Activated naive CD8-positive, alpha-beta T cell treated with anti-CD3 and anti-CD28 coated beads for 36 hours (primary cell): Measurements from ENCODE around the gene SERINC4. TPM values are rescaled to one million over a fixed set of nuclear protein-coding genes. Genes with fewer than 3 reads are reported as not detected.
"Not testable (repeated sequence)": the region's sequence is repeated elsewhere in the genome, so short reads cannot be mapped to it uniquely, and the experiment has no call there.

Source experiments
- DNase-seq: peaks from one replicate; pipeline ENCODE4 v3.0.0; 2021
- H3K27ac Mint-ChIP-seq: one replicate; pipeline ENCODE4 v1.8.0; 2022; ENCODE audit warnings: mild to moderate bottlenecking, moderate library complexity, mixed read lengths
- H3K27me3 Mint-ChIP-seq: one replicate; pipeline ENCODE4 v1.8.0; 2022; ENCODE audit warnings: mild to moderate bottlenecking, mixed read lengths
- H3K36me3 Mint-ChIP-seq: one replicate; pipeline ENCODE4 v1.8.0; 2021; ENCODE audit warnings: mild to moderate bottlenecking, mixed read lengths
- H3K4me1 Mint-ChIP-seq: one replicate; pipeline ENCODE4 v1.8.0; 2021; ENCODE audit warnings: mixed read lengths
- H3K4me3 Mint-ChIP-seq: one replicate; pipeline ENCODE4 v1.8.0; 2022; ENCODE audit warnings: mild to moderate bottlenecking, moderate library complexity, mixed read lengths
- H3K9me3 Mint-ChIP-seq: one replicate; pipeline ENCODE4 v1.8.0; 2022; ENCODE audit warnings: mixed read lengths
- total RNA-seq, 2 experiments: library from RNA; stranded (reverse); gene quantifications; one replicate each; pipeline ENCODE4 v1.2.3, GENCODE V29; 2021

Gene SERINC4
- under 1 TPM; 0.08 to 0.14 TPM for total RNA-seq

- no peaks in the 10 kb centered on the region for H3K27me3 Mint-ChIP-seq
- peaks cover 3% of the 10 kb centered on the region for H3K9me3 Mint-ChIP-seq
- peak within 1 kb of the TSS; percentile 97 for H3K4me3 Mint-ChIP-seq
- H3K4me1 Mint-ChIP-seq, result peaks cover 45% of the 10 kb centered on the region
- H3K36me3 Mint-ChIP-seq, result peaks cover 48% of the 10 kb centered on the region
- peak within 1 kb of the TSS; percentile 96 for H3K27ac Mint-ChIP-seq
- DNase-seq, result no peak
Observed at GRCh38 chr15:43799945-43800285, at the start of gene SERINC4. Gene SERINC4 (minus strand): TSS chr15:43800220. CDS start chr15:43799986, 234 bp downstream.

DNA sequence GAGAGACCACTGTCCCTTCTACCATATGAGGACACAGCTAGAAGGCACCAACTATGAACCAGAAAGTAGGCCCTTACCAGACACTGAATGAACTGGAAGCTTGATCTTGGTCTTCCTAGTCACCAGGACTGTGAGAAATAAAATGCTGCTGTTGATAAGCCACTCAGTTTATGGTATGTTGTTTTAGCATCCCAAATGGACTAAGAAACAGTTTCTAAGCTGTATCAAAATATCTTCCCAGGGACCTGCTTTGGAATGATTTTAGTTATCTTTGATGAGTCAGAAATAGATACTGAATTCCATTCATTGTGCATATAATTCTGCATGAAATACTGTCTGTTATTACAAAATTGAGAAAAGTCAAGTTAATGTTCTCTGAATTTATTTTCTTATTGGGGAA lies 45.4 kb upstream of the SERINC4 start:
- no peak for DNase-seq
- Mint-ChIP-seq H3K27me3 (no peaks in the 10 kb centered on the region), H3K36me3 (peaks cover 27% of the 10 kb centered on the region), H3K4me3 (no peak overlapping the region), H3K9me3 (no peaks in the 10 kb centered on the region), H3K27ac (no peak overlapping the region), H3K4me1 (no peaks in the 10 kb centered on the region)

- H3K36me3 Mint-ChIP-seq, result peaks cover 51% of the 10 kb centered on the region
- not testable (repeated sequence) for H3K27me3 Mint-ChIP-seq, H3K4me3 Mint-ChIP-seq, H3K9me3 Mint-ChIP-seq, DNase-seq, H3K27ac Mint-ChIP-seq
- peaks cover 22% of the 10 kb centered on the region for H3K4me1 Mint-ChIP-seq
Observed at GRCh38 chr15:43832485-43832884, 32.5 kb upstream of the SERINC4 start.

DNA sequence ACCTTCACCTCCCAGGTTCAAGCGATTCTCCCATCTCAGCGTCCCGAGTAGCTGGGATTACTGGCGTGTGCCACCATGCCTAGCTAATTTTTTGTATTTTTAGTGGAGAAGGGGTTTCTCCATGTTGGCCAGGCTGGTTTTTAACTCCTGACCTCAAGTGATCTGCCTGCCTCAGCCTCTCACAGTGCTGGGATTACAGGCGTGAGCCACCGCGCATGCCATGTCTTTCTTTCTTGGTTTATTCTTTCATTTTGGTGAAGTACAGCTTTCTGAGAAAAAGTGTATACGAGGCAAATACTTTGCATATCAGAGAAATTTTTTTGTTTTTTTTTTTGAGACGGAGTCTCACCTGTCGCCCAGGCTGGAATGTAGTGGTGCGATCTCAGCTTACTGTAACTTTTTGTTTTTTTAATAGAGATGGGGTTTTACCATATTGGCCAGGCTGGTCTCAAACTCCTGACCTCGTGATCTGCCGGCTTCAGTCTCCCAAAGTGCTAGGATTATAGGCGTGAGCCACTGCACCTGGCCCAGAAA lies 31.6 kb upstream of the SERINC4 start:
- H3K27ac Mint-ChIP-seq, H3K4me3 Mint-ChIP-seq: not testable (repeated sequence)
- H3K36me3 Mint-ChIP-seq, result peaks cover 55% of the 10 kb centered on the region

DNA sequence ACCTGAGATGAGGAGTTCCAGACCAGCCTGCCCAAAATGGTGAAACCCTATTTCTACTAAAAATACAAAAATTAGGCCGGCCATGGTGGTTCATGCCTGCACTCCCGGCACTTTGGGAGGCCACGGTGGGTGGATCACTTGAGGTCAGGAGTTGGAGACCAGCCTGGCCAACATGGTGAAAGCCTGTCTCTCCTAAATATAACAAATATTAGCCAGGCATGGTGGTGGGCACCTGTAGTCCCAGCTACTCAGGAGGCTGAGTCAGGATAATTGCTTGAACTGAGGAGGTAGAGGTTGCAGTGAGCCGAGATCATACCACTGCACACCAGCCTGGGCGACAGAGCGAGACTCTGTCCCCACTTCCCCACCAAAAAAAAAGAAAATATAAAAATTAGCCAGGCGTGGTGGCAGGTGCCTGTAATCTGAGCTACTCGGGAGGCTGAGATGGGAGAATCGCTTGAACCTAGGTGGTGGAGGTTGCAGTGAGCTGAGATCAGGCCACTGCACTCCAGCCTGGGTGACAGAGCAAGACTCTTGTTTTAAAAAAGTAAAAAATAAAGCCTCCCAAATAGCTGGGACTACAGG lies 30.8 kb upstream of the SERINC4 start:
- H3K9me3 Mint-ChIP-seq, H3K4me3 Mint-ChIP-seq, H3K27me3 Mint-ChIP-seq, H3K27ac Mint-ChIP-seq, DNase-seq: not testable (repeated sequence)
- peaks cover 59% of the 10 kb centered on the region for H3K36me3 Mint-ChIP-seq
- peaks cover 28% of the 10 kb centered on the region for H3K4me1 Mint-ChIP-seq

More for the DNA sequence above, 31.6 kb upstream of the SERINC4 start:
- peaks cover 24% of the 10 kb centered on the region for H3K4me1 Mint-ChIP-seq
- DNase-seq, H3K27me3 Mint-ChIP-seq, H3K9me3 Mint-ChIP-seq: not testable (repeated sequence)

GRCh38 chr15:43829951-43830540 lies 30.0 kb upstream of the SERINC4 start:
- H3K9me3 Mint-ChIP-seq, DNase-seq, H3K27ac Mint-ChIP-seq, H3K27me3 Mint-ChIP-seq, H3K4me3 Mint-ChIP-seq: not testable (repeated sequence)
- Mint-ChIP-seq H3K36me3 (peaks cover 56% of the 10 kb centered on the region), H3K4me1 (peaks cover 32% of the 10 kb centered on the region)

GRCh38 chr15:43828061-43828657 lies 28.1 kb upstream of the SERINC4 start:
- peaks cover 61% of the 10 kb centered on the region for H3K36me3 Mint-ChIP-seq

DNA sequence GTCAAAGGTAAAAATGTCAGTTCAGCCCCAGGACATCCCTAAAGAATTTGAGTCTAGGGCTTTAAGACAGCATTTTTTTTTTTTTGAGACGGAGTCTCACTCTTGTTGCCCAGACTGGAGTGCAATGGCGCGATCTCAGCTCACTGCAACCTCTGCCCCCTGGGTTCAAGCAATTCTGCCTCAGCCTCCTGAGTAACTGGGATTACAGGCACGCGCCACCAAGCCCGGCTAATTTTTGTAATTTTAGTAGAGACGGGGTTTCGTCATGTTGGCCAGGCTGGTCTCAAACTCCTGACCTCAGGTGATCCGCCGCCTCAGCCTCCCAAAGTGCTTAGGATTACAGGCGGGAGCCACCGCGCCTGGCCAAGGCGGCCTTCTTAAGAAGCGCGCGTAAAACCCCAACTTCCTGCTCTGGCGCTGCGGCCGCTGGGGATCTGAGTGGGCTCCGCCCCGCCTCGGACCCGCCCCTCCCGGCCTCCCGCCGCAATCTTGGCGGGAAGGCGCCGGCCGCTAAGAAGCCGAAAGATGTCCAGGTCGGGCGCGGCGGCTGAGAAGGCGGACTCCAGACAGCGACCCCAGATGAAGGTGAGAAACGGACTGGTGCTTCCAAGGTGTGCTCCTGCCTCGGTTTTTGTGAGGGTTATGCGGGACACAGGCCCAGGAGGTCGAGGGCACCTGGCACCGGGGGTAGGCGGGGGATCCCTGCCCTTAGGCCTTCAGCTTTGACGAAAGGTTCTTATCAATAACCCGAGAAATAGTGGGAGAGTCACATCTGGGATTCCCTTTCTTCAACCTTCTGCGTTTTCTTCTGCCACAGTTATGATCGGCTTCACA lies 26.7 kb upstream of the SERINC4 start, which contains the start of gene WDR76:
Gene WDR76, plus strand, starts transcription at position 495 of the 834 bp plus-strand sequence. Its CDS starts 31 bp downstream, at position 526.
- H3K9me3 Mint-ChIP-seq, result peaks cover 3% of the 10 kb centered on the region
- H3K4me1 Mint-ChIP-seq, result peaks cover 44% of the 10 kb centered on the region
- H3K27ac Mint-ChIP-seq, result peak within 1 kb of the TSS; percentile 96
- peak within 1 kb of the TSS; percentile 88 for H3K4me3 Mint-ChIP-seq
- DNase-seq, result peak; percentile 87
- peaks cover 55% of the 10 kb centered on the region for H3K36me3 Mint-ChIP-seq
- H3K27me3 Mint-ChIP-seq, result no peaks in the 10 kb centered on the region

More at GRCh38 chr15:43828061-43828657, 28.1 kb upstream of the SERINC4 start:
- peak; percentile 24 for DNase-seq
- H3K27me3 Mint-ChIP-seq, result no peaks in the 10 kb centered on the region
- peak overlapping the region; percentile 96 for H3K27ac Mint-ChIP-seq
- peaks cover 3% of the 10 kb centered on the region for H3K9me3 Mint-ChIP-seq
- peaks cover 40% of the 10 kb centered on the region for H3K4me1 Mint-ChIP-seq
- H3K4me3 Mint-ChIP-seq, result peak overlapping the region; percentile 88

GRCh38 chr15:43826029-43826507 lies 26.0 kb upstream of the SERINC4 start:
- Mint-ChIP-seq H3K9me3 (peaks cover 3% of the 10 kb centered on the region), H3K27me3 (no peaks in the 10 kb centered on the region)

GRCh38 chr15:43825305-43825704 lies 25.3 kb upstream of the SERINC4 start:
- Mint-ChIP-seq H3K4me1 (peaks cover 50% of the 10 kb centered on the region), H3K27ac (peak overlapping the region; percentile 98), H3K4me3 (peak overlapping the region; percentile 22), H3K36me3 (peaks cover 52% of the 10 kb centered on the region)
- H3K9me3 Mint-ChIP-seq, H3K27me3 Mint-ChIP-seq, DNase-seq: not testable (repeated sequence)

More at GRCh38 chr15:43826029-43826507, 26.0 kb upstream of the SERINC4 start:
- peak overlapping the region; percentile 96 for H3K27ac Mint-ChIP-seq
- DNase-seq, result no peak
- peaks cover 53% of the 10 kb centered on the region for H3K36me3 Mint-ChIP-seq
- H3K4me3 Mint-ChIP-seq, result peak overlapping the region; percentile 88
- H3K4me1 Mint-ChIP-seq, result peaks cover 48% of the 10 kb centered on the region

DNA sequence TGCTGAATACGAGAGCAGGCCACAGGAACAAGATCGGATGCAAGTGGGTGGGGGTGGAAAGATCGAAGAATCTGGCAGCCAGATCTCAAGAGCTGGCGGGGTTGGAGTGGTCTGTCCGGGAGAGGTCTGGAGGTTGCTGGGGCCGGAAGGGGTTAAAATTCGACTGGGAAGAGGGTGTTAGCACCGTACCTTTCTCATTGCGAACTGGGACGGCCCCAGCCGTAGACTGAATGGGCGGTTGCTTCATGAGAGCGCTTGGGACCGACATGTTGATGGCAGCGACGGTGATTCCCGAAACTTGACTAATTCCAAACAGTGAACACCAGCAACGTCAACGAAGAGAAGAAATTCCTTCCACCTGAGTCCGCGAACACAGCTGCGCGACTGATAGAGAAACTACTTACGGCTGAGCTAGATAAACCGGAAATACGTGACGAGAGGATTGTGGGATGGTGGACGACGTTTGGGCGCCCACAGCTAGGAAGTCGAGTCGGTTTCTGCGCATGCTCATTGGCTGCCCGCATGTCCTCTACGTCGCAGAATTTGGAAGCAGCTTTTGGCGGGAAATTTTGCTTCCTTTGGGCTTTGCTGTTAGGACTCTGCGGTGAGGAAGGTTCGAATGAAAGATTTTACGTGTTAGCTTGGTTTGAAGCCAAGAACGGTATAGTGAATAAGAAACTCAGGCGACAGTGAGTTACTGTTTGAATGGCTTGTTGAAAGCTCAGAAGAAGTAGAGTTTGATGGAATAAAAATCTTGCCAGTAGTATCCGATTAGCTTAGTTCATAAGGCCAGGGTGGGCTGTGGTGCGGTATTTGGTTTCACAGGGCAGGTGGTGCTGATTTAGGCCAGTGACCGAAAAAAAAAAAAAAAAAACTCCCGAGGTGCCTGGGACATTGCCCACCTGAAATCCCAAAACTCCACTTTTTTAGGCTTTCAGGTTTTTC lies 24.6 kb upstream of the SERINC4 start, which contains the start of gene MFAP1:
Gene MFAP1, minus strand, starts transcription at position 389 of the 945 bp plus-strand sequence. Its CDS starts 121 bp downstream, at position 268.
- H3K4me1 Mint-ChIP-seq, result peaks cover 47% of the 10 kb centered on the region
- peak; percentile 88 for DNase-seq
- peaks cover 3% of the 10 kb centered on the region for H3K9me3 Mint-ChIP-seq

GRCh38 chr15:43821505-43821904 lies 21.5 kb upstream of the SERINC4 start:
- H3K27me3 Mint-ChIP-seq, result no peaks in the 10 kb centered on the region
- peaks cover 3% of the 10 kb centered on the region for H3K9me3 Mint-ChIP-seq
- H3K4me3 Mint-ChIP-seq, result peak overlapping the region; percentile 47
- peaks cover 32% of the 10 kb centered on the region for H3K36me3 Mint-ChIP-seq
- H3K4me1 Mint-ChIP-seq, result peaks cover 41% of the 10 kb centered on the region
- DNase-seq, result no peak
- H3K27ac Mint-ChIP-seq, result peak overlapping the region; percentile 7

More for the DNA sequence above, 24.6 kb upstream of the SERINC4 start, which contains the start of gene MFAP1:
- peak within 1 kb of the TSS; percentile 98 for H3K27ac Mint-ChIP-seq
- peak within 1 kb of the TSS; percentile 100 for H3K4me3 Mint-ChIP-seq
- no peaks in the 10 kb centered on the region for H3K27me3 Mint-ChIP-seq
- H3K36me3 Mint-ChIP-seq, result peaks cover 48% of the 10 kb centered on the region

DNA sequence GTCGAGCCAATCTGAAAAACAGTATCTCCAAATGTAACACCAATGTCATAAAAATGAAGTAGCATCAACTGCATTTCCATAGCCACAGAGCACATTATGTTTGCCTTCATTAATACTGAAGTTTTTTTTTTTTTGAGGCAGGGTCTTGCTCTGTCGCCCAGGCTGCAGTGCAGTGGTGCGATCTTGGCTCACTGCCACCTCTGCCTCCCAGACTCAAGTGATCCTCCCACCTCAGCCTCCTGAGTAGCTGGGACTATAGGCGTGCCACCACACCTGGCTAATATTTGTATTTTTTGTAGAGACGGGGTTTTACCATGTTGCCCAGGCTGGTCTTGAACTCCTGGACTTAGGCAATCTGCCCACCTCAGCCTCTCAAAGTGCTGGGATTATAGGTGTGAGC lies 15.0 kb upstream of the SERINC4 start:
- Mint-ChIP-seq H3K36me3 (peaks cover 25% of the 10 kb centered on the region), H3K4me1 (peaks cover 11% of the 10 kb centered on the region)
- not testable (repeated sequence) for H3K27ac Mint-ChIP-seq, DNase-seq, H3K4me3 Mint-ChIP-seq, H3K27me3 Mint-ChIP-seq, H3K9me3 Mint-ChIP-seq
